ENCODE data around the gene POU2F3. TPM values are rescaled to one million over a fixed set of nuclear protein-coding genes. Genes with fewer than 3 reads are reported as not detected.
A peak's percentile ranks its signal among the peaks of the same experiment; 100 is the strongest.

POU2F3 gene
- total RNA-seq, 3 donors from 2014 or later (not counting 1 experiment from before 2014, with no cell fraction given) = not detected

GRCh38 chr11:120207512-120207911, 32.4 kb upstream of the POU2F3 start:
- Mint-ChIP-seq H3K27ac (no peak overlapping the region), H3K36me3 (no peaks in the 10 kb centered on the region), H3K4me1 (peaks cover 28 to 35% of the 10 kb centered on the region in 2 donors), H3K4me3 (peak overlapping the region; percentile 39), H3K27me3 (ENCODE audit: low read depth in 2 of 2) (peaks cover 38 to 42% of the 10 kb centered on the region in 2 donors), H3K9me3 (no peaks in the 10 kb centered on the region)
- no peaks in the 10 kb centered on the region for H3K9me3 ChIP-seq (ENCODE audit: control insufficient read depth, insufficient read depth, low read length)
- H3K27me3 ChIP-seq (ENCODE audit: control insufficient read depth, insufficient read depth, low read length) = peaks cover 7% of the 10 kb centered on the region
- ATAC-seq = no peak
- 92% methylated on average over 7 of the region's 7 CpGs for WGBS (ENCODE audit: insufficient coverage)
- intact Hi-C loops (cut with micrococcal nuclease) = no loop called here
- no peak for DNase-seq
- no peak for TF ChIP-seq CTCF (IDR thresholded peaks at IDR 0.05)
- H3K36me3 ChIP-seq (ENCODE audit: control insufficient read depth, insufficient read depth, low read length) = no peaks in the 10 kb centered on the region
- peaks cover 18% of the 10 kb centered on the region for H3K4me1 ChIP-seq (ENCODE audit: control insufficient read depth, insufficient read depth, low read length)
- no peak overlapping the region for H3K4me3 ChIP-seq (ENCODE audit: low read length)
- no peak overlapping the region for H3K27ac ChIP-seq (ENCODE audit: low read length)

- H3K9me3 Mint-ChIP-seq = no peaks in the 10 kb centered on the region
- Histone ChIP-seq H3K36me3 (ENCODE audit: control insufficient read depth, insufficient read depth, low read length) (no peaks in the 10 kb centered on the region), H3K4me3 (ENCODE audit: low read length) (no peak overlapping the region), H3K4me1 (ENCODE audit: control insufficient read depth, insufficient read depth, low read length) (peaks cover 18% of the 10 kb centered on the region), H3K9me3 (ENCODE audit: control insufficient read depth, insufficient read depth, low read length) (no peaks in the 10 kb centered on the region), H3K27ac (ENCODE audit: low read length) (no peak overlapping the region), H3K27me3 (ENCODE audit: control insufficient read depth, insufficient read depth, low read length) (peaks cover 7% of the 10 kb centered on the region)
- ATAC-seq (no peak), DNase-seq (no peak)
- peak overlapping the region; percentile 39 for H3K4me3 Mint-ChIP-seq
- intact Hi-C loops (cut with micrococcal nuclease) = no loop called here
- peaks cover 28 to 36% of the 10 kb centered on the region in 2 donors for H3K4me1 Mint-ChIP-seq
- H3K36me3 Mint-ChIP-seq = no peaks in the 10 kb centered on the region
- WGBS (ENCODE audit: insufficient coverage) = 35% methylated on average over 13 of the region's 13 CpGs
- TF ChIP-seq CTCF (IDR thresholded peaks at IDR 0.05) = no peak
- no peak overlapping the region for H3K27ac Mint-ChIP-seq
- H3K27me3 Mint-ChIP-seq (ENCODE audit: low read depth in 2 of 2) = peaks cover 38 to 42% of the 10 kb centered on the region in 2 donors
Observed at GRCh38 chr11:120208001-120208441, 31.9 kb upstream of the POU2F3 start.

- Mint-ChIP-seq H3K27ac (peak overlapping the region in 1 of 2 donors; percentile 0), H3K4me3 (peak overlapping the region; percentile 21), H3K36me3 (no peaks in the 10 kb centered on the region), H3K9me3 (no peaks in the 10 kb centered on the region), H3K27me3 (ENCODE audit: low read depth in 2 of 2) (peaks cover 38 to 42% of the 10 kb centered on the region in 2 donors), H3K4me1 (peaks cover 28 to 36% of the 10 kb centered on the region in 2 donors)
- intact Hi-C loops (cut with micrococcal nuclease) = no loop called here
- H3K4me3 ChIP-seq (ENCODE audit: low read length) = no peak overlapping the region
- no peaks in the 10 kb centered on the region for H3K9me3 ChIP-seq (ENCODE audit: control insufficient read depth, insufficient read depth, low read length)
- WGBS (ENCODE audit: insufficient coverage) = 80% methylated on average over 6 of the region's 6 CpGs
- no peak for ATAC-seq
- TF ChIP-seq CTCF (IDR thresholded peaks at IDR 0.05) = no peak
- H3K27me3 ChIP-seq (ENCODE audit: control insufficient read depth, insufficient read depth, low read length) = peaks cover 7% of the 10 kb centered on the region
- peak in 1 of 2 donors; percentile 16 for DNase-seq
- H3K27ac ChIP-seq (ENCODE audit: low read length) = no peak overlapping the region
- H3K4me1 ChIP-seq (ENCODE audit: control insufficient read depth, insufficient read depth, low read length) = peaks cover 18% of the 10 kb centered on the region
- no peaks in the 10 kb centered on the region for H3K36me3 ChIP-seq (ENCODE audit: control insufficient read depth, insufficient read depth, low read length)
Observed at GRCh38 chr11:120208777-120209176, 31.2 kb upstream of the POU2F3 start.

All from natural killer cell (primary cell).